ENCODE data around the gene TERT.

TERT gene

DNA sequence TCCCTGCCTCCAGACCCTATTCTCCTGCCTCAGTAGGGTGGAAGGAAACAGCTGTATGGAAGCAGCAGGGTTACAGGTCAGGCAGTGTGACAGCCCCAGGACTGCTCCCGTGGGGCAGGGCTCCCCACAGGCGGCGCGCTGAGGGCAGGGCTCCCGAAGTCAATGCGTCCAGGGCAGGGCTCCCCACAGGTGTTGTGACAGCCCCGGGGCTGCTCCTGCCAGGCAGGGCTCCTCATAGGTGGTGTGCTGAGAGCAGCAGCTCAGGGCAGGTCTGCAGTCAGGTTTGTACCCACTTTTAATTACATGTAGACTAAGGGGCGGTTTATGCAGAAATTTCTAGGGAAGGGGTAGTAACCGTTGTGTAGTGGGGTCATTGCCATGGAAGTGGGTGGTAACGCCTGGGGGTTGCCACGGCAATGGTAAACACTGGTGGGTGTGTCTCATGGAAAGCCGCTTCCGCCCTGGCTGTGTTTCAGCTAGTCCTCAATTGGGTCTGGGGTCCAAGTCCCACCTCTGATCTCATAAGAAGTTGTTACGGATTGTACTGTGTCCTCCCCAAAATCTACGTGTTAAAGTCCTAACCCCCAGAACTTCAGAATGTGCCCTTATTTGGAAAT, 16.7 kb upstream of the TERT start:
- TF ChIP-seq, protein P1, sequence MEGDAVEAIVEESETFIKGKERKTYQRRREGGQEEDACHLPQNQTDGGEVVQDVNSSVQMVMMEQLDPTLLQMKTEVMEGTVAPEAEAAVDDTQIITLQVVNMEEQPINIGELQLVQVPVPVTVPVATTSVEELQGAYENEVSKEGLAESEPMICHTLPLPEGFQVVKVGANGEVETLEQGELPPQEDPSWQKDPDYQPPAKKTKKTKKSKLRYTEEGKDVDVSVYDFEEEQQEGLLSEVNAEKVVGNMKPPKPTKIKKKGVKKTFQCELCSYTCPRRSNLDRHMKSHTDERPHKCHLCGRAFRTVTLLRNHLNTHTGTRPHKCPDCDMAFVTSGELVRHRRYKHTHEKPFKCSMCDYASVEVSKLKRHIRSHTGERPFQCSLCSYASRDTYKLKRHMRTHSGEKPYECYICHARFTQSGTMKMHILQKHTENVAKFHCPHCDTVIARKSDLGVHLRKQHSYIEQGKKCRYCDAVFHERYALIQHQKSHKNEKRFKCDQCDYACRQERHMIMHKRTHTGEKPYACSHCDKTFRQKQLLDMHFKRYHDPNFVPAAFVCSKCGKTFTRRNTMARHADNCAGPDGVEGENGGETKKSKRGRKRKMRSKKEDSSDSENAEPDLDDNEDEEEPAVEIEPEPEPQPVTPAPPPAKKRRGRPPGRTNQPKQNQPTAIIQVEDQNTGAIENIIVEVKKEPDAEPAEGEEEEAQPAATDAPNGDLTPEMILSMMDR (IDR thresholded peaks at IDR 0.05; ENCODE audit: control extremely low read depth, extremely low read depth, low read depth, missing control alignments), result no peak
- no peak for DNase-seq (ENCODE audit: extremely low spot score)
- ChIA-PET POLR2A (no interaction called here), CTCF (no interaction called here)

DNA sequence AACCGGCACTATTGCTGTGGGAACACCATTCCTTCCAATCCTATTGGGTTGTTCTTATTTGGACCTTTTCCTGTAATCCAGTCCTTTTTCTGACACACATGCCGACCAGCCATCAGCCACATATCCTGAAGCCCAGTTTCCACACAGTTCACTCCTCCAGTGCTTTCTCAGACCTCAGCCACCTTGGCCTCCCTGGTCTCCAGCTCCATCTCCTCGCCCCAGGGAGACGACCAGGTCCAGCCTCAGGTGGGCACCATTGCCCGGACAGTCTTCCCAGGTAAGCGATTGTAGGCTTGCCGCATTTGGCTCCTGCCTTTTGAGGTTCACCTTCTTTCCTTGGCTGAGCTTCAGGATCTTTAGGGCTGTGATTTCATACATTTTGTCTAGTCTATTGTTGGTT, 15.2 kb upstream of the TERT start:
- ChIA-PET POLR2A (no interaction called here), CTCF (interaction anchor here (0.9 to 1.7 kb wide), 2 partner anchors 10 to 11 kb away, joined by 3 to 5 read pairs; no protein-coding TSS in a partner anchor)
- TF ChIP-seq, protein P1 (IDR thresholded peaks at IDR 0.05; ENCODE audit: control extremely low read depth, extremely low read depth, low read depth, missing control alignments), result no peak
- no peak for DNase-seq (ENCODE audit: extremely low spot score)

DNA sequence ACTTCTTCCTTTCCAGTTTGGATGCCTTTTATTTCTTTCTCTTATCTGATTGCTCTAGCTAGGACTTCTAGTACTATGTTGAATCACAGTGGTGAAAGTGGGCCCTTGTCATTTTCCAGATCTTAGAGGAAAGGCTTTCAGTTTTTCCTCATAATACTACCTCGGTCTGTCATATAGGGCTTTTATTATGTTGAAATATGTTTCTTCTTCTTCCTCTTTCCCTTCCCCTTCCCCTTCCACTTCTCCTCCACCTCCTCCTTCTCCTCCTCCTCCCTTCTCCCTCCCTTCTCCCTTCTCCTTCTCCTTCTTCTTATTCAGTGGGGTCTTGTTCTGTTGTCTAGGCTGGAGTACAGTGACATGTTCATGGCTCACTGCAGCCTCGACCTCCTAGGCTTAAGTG, 9.2 kb upstream of the TERT start:
- TF ChIP-seq, protein P1 (IDR thresholded peaks at IDR 0.05; ENCODE audit: control extremely low read depth, extremely low read depth, low read depth, missing control alignments), result no peak
- no peak for DNase-seq (ENCODE audit: extremely low spot score)
- ChIA-PET CTCF (interaction anchor here (1.3 kb wide), 1 partner anchor 19 kb away, joined by 3 read pairs; no protein-coding TSS in a partner anchor), POLR2A (no interaction called here)

DNA sequence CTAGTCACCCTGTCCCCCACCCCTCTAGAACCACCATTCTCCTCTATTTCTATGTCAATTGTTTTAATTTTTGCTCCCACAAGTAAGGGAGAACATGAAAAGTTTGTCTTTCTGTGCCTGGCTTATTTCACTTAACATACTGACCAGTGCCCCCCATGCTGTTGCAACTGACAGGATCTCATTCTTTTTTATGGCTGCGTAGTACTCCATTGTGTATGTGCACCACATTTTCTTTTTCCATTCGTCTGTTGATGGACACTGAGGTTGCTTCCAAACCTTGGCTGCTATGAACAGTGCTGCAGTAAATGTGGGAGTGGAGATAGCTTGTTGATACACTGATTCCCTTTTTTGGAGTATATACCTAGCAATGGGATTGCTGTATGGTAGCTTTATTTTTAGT, 7.4 kb upstream of the TERT start:
- ChIA-PET POLR2A (no interaction called here), CTCF (interaction anchor here (1.0 to 1.5 kb wide), 3 partner anchors 9 to 343 kb away, joined by 3 to 6 read pairs (median 3); no protein-coding TSS in a partner anchor)
- no peak for DNase-seq (ENCODE audit: extremely low spot score)
- TF ChIP-seq, protein P1 (IDR thresholded peaks at IDR 0.05; ENCODE audit: control extremely low read depth, extremely low read depth, low read depth, missing control alignments), result no peak

DNA sequence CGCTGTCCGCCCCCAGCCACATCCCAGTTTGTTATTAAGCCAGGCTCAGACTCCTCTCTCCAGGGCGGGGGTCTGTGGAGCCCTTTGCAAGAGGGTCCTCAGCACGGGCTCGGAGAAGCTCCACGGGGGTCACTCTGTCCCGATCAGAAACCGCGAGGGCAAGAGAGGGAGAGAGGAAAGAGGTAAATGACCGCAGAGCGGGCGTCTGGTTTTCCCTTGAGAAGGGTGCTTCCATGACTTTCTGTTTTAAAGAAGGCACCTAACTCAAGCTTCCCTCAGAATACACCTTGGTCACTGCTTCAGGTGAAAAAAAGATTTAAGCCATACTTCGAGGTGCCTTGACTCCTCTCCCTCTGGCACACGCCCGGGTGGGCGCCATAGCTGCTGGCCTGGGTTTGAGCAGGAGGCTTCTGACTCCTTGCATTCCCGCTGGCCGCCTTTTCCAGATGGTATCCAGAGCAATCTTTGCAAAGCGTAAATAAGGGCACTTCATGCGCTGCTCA, 5.8 kb upstream of the TERT start:
- ChIA-PET CTCF (interaction anchor here (1.5 to 1.6 kb wide), 2 partner anchors 9 to 12 kb away, joined by 3 to 5 read pairs; no protein-coding TSS in a partner anchor), POLR2A (no interaction called here)
- TF ChIP-seq, protein P1 (IDR thresholded peaks at IDR 0.05; ENCODE audit: control extremely low read depth, extremely low read depth, low read depth, missing control alignments), result no peak
- DNase-seq (ENCODE audit: extremely low spot score), result no peak

DNA sequence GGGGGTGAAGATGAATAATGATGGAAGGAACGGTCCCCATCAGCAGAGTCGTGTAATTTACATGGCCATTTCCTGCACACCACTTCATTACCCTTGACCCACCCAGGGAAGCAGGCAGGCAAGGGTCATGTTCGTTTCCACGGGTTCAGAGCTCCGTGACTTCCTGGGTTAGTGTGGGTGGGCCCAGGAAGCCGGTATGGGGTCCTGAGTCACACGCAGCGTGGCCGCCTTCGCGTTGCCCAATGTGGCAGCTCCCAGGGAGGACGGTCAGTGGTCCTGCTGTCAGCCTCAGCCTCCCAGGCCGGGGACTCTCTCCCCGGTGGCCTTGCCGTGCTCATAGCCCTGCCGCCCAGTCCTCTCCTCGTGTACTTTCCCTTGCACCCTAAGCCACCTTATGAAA, 5.1 kb upstream of the TERT start:
- TF ChIP-seq, protein P1 (IDR thresholded peaks at IDR 0.05; ENCODE audit: control extremely low read depth, extremely low read depth, low read depth, missing control alignments), result no peak
- CTCF ChIA-PET, result interaction anchor here (1.5 to 1.6 kb wide), 2 partner anchors 10 to 13 kb away, joined by 3 to 5 read pairs; no protein-coding TSS in a partner anchor
- DNase-seq (ENCODE audit: extremely low spot score), result no peak
- POLR2A ChIA-PET, result no interaction called here

Measured in GM10248 (cell line).